ENCODE data around the gene ARL8B.
A peak's percentile ranks its signal among the peaks of the same experiment; 100 is the strongest.
"Not testable (repeated sequence)": the region's sequence is repeated elsewhere in the genome, so short reads cannot be mapped to it uniquely, and the experiment has no call there.

The ARL8B gene

DNA sequence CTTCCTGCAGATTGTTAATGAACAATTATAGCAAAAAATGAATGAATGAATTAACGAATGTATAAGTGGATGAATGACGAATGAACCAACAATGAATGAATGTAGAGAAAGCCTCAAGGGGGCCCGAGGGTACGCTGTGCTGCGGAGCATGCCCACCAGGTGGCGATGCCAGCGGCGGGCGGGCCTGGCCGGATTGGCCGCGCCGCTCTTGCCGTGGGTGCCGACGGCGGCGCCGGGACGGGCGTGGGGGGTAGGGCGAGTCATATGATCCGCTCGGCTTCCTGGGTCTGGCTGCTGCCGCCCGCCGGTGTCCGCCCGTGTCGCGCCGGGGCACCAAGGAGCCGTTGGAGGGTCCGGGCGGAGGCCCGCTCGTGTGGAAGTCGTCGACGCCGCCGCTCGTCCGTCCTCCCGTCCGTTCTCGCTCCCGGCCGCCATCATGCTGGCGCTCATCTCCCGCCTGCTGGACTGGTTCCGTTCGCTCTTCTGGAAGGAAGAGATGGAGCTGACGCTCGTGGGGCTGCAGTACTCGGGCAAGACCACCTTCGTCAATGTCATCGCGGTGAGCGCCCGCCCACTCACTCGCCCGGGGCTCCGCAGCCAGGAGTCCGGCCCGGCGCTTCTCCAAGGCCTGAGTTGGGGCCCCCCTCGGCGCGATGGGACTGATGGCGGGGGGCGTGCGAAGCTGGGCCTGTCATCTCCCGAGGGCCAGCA lies at the start of gene ARL8B:
Gene ARL8B, plus strand, starts transcription at position 263 of the 711 bp plus-strand sequence. Its CDS starts 174 bp downstream, at position 437.
- DNase-seq (ENCODE audit: low spot score) = peak; percentile 94

DNA sequence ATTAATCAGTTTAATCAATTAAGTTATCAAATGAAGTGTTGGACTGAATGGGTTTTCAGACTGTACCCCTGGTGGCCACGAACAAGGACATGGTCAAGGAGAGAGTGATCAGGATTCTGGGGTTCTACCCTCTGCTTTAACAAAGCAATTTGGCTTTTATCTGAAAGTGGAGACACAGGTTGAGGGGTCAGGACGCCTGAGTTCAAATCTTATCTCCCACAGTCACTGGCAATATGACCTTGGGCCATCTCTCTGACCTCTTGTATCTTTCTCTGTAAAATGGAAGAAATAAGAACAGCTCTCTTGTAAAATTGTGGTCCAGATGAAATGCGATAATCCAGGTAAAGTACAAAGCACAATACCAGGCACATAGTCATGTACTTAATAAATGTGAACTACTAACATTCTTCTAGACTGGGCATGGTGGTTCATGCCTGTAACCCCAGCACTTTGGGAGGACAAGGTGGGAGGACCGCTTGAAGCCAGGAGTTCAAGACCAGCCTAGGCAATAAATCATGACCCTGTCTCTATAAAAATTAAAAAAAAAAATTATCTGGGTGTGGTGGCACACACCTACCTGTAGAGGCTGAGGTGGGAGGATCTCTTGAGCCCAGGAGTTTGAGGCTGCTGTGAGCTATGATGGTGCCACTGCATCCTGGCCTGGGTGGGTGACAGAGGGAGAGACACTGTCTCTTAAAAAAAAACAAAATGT lies 48.6 kb upstream of the ARL8B start:
- DNase-seq (ENCODE audit: low spot score) = no peak

DNA sequence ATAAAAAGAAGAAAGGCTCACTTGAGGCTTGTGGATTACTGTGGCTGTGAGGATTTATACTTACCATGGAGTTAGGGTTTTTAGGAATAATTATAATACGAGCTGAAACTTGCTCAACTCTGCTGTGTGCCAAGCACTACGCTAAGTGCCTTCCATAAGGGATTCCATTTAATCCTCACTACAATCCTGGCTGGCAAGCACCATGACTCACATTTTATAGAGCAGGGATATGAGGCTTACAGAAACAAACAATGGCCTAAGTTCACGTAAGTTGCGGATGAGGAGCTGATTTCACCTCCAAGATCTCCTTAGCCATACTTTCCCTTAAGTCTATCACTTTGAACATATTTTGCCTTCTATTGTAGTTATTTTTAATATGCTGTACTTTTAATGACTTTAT lies 43.9 kb upstream of the ARL8B start:
- no peak for DNase-seq (ENCODE audit: low spot score)

DNA sequence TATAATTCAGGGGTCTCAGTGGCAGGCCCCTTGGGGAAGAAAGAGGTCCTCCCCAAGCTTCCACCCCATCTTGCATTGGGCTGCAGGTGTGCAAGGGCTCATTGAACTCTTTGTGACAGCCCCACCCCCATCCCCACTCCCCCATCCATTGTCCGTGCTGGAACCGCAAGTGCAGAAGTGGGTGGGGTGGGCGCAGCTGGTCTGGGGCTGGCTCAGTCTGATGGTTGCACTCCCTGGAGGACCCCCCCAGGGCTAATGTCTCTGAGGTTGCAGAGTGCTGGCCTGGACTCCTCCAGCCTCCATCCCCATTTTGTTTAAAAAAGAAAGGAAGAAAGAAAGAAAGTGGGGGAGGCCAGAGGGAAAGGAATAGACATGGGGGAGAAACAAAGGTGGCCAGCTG lies 42.3 kb upstream of the ARL8B start:
- no peak for DNase-seq (ENCODE audit: low spot score)

DNA sequence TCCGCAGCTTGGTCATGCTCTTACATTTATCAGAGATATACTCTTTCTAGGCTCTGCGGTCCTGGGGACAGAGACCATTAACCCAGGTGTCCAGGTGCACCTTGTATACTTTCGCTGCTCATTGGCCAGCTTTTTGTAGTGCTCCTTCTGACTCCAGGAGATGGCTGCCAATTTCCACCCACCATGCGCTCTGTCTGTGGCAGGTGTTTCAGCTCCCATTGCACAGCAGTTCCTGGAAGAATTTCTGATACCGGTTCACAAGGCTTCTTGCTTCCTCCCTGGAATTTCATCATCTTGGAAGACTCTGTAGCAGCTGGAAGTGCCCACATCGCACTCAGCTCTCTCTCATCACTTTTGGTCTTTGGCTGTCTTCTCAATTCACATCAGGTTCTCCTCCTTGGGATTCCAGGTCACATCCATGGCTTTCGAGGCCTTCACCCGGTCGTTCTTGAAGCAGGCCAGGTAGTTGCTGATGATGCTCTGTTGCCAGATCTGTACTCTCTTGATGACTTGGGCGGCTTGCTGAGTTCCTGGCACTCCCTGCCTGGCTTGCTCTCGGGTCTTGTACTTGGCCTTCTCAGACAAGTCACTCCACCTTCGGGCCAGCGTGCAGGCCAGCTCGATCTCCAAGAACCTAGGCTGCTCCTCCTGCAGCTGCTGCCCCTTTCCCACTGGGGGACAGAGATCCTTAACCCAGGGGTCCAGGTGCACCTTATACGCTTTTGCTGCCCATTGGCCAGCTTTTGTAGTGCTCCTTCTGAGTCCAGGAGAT lies 41.1 kb upstream of the ARL8B start:
- DNase-seq (ENCODE audit: low spot score) = no peak

DNA sequence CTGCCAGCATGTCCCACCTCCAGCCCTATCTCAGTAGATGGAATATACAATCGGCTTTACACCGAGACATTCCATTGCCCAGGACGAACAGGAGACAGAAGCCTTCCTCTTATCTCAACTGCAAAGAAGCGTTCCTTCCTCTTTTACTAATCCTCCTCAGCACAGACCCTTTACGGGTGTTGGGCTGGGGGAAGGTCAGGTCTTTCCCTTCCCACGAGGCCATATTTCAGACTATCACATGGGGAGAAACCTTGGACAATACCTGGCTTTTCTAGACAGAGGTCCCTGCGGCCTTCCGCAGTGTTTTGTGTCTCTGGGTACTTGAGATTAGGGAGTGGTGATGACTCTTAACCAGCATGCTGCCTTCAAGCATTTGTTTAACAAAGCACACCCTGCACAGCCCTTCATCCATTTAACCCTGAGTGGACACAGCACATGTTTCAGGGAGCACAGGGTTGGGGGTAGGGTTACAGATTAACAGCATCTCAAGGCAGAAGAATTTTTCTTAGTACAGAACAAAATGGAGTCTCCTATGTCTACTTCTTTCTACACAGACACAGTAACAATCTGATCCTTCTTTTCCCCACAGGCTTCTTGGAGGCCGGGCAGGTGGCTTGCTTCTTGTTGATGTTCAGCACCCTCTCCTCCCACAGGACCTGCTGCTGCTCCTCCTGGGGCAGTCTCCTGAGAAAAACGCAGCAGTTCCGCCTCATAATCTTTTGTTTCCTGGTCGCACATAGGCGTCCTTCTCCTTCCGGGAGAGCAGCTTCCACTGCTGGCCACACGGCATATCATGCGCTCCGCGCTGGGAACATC lies 39.9 kb upstream of the ARL8B start:
- DNase-seq (ENCODE audit: low spot score) = not testable (repeated sequence)

DNA sequence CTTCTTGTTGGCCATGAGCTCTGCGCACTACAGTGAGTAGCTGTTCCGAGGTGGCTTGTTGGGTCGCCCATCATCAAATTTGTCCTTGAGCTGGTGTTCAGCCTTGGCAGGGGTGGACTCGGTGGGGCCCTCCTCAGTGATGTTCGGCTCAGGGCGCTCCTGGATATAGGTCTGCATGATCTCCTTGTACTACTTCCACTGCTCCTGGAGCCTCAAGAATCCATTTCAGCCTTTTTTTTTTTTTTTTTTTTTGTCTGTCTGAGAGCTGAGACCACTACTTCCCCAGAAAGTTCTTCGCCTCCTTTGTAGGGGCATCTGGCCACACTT lies 39.3 kb upstream of the ARL8B start:
- no peak for DNase-seq (ENCODE audit: low spot score)

DNA sequence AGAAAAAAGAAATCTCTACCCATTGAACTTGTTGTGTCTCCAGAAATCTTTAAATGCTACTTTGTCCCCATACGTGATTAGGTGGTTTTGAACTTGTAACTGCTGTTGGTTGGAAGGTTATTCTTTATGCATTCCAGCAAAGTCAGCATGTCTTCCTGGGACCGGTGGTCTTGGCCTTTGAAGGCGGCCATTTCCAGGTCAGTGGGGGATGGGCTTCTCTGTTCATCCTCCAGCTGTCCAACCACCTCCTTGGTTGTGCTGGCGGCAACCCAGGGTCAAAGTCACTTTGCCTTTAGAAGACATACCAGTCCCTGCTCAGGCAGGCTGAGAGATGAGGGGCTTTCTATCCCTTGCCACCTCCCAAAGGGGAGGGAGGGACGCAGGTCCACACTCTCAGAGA lies 37.9 kb upstream of the ARL8B start:
- no peak for DNase-seq (ENCODE audit: low spot score)

DNA sequence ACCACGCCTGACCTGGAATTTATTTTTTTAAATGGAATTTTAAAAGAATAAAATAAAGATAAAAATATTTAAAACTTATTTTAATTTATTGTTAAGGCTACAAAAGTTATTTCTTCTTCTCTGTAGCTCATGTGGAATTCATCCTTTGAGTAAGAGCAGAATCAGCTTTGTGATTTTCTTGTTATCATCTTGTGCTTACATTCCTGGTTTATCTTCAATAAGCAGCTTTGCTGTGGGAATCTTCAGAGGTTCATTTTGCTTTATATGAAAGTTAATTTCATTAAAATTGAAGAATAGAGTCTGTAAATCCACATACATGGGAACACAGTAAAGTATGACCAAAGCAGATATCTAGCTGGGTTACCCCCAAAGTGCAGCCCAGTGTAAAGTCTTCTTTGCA lies 35.4 kb upstream of the ARL8B start:
- no peak for DNase-seq (ENCODE audit: low spot score)

DNA sequence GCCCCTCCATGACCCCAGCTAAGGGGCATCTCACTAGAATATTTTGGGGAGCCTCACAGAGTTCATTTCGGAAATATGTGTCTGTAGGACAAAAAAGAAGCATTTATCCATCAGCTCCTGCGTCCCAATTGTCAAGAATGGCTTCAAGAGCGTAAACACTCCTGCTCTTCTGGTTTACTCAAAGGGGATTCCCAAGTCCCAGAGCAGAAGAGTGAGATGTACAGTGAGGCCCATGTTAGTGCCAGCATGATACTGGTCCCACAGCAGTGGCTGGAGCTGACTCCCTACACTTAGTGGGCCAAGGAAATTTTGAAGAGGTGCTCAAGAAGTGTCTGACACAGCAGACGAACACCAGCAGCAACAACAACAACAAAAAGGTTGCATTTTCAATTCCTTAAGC lies 34.9 kb upstream of the ARL8B start:
- DNase-seq (ENCODE audit: low spot score) = no peak

DNA sequence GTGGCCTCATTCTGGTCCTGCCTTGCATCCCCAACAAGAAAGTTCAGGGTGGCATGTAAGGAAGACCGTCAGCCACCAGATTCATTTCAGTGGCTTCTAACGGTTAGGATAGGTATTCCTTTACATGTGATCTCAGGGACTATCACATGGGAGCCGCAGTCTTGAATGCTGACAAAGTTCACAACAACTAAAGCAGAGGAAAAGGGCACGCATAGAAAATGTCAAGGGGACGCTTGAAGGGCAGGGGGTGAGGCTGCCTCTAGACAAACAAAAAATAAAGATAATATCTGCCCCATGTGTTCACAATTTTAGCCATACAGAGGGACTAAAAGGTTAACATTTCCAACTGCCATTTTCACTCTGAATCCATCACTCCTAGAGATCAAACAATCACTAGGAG lies 31.9 kb upstream of the ARL8B start:
- DNase-seq (ENCODE audit: low spot score) = no peak

DNA sequence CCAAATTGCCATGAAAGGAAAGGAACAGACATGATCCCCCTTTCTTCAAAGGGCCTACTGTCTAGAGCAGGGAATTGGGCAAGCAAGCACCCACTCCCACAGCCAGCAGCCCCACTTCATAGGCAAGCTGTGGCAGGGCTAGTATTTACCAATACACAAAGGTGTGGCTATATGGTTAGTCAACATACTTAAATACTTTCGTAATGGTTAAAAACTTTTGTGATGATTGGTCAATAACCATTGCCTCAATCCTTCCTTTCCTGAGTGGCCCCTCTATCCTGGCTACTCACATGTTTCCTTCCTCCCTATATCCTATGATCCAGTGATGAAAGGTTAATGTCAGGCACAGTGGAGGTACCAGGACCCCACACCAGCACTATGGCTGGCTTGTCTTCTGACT lies 30.1 kb upstream of the ARL8B start:
- no peak for DNase-seq (ENCODE audit: low spot score)

DNA sequence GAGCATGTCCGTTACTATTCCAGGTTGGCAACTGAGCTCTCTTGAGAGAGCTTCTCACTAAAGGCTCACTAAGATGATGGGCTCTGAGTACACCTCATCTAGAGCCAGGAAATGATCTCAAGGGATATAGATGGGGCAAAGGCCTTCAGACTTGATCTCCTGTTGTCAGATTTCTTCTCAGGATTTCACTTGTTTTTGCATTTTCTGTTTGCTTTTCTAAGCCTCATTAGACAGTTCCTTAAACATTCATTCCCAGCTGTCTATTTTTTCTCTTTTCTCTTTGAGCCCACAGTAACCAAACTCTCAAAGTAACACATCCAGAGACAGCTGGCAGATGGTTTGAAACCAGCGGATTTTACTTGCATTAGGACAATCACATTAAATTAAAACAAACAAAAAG lies 28.4 kb upstream of the ARL8B start:
- DNase-seq (ENCODE audit: low spot score) = no peak

DNA sequence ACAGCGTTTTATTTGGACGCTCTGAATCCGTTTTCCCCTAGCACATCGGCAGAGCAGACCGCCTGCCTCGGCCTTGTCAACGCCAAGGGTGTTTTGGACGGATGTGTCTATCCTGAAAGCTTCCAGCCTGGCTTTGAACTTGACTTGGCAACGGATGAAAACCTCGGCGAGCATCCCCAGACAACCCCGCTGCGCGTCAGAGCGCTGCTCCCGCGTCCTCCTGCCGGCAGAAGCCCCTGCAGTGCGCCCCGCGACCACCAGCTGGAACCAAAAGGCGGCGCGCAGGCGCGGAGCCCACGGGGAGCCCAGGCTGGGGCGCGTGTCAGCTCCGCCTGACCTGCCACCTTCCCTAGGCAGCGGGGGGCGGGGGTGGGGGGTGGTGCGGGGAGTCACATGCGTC lies 26.2 kb upstream of the ARL8B start:
- DNase-seq (ENCODE audit: low spot score) = peak; percentile 79

DNA sequence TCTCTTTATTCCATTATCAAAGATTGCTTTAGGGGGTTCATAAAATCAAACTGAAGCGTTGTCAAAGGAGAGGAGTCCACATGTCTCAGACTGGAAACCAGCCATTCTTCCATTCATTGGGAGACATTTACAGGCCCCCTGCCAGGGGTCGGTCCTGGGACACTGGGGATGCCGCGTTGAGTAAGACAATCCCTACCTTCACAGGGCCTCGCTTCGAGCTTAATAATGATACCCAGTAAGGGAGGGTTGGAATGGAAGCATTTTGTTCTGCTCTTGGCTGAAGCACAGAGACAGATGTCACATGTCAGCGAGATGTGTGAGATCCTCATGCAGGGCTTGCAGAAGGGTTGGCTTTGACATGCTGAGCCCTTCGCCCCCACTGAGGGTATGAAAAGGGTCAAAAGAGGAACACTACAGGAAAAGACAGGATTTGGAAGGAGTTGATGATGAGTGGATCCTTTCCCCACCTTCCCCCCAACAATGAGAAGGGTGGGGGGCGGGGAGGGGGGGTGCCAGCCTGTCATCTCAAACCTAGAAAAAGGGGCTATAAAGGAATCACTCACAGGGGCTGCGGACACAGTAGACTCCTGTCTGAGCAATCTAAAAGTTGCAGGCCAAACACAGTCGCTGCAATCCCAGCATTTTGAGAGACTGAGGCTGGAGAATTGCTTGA lies 25.6 kb upstream of the ARL8B start:
- no peak for DNase-seq (ENCODE audit: low spot score)

DNA sequence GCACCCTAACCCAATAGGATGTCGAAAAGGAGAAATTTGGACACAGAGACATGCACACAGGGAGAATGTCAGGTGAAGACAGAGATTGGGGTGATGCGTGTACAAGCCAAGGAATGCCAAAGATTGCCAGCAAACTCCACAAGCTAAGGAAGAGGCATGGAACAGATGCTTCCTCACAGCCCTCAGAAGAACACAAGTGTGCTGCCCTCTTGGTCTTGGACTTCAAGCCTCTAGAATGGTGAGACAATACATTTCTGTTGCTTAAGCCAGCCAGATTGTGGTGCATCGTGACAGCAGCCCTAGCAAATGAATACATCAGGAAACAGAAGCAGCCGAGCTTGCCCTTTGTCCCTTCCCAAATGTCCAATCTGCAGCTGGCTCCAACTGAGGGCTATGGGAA lies 23.7 kb upstream of the ARL8B start:
- no peak for DNase-seq (ENCODE audit: low spot score)

DNA sequence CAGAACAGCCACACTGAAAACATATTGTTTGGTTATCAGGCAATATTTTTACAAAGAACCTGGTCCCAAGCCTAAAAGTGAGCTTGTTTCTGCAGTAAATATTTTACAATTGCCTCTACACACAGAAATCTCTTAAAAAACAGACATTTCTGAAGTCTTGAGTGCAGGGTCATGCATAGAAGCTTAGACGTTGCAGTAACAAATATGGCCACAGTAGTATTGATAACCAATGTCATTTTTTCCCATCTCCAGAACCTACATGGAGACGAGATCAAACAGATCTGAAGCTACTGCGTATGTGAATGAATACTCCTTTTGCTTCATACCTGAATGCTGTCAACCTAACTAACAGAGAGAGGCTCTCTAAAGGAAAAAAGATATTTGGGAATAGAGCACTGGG lies 19.6 kb upstream of the ARL8B start:
- no peak for DNase-seq (ENCODE audit: low spot score)

DNA sequence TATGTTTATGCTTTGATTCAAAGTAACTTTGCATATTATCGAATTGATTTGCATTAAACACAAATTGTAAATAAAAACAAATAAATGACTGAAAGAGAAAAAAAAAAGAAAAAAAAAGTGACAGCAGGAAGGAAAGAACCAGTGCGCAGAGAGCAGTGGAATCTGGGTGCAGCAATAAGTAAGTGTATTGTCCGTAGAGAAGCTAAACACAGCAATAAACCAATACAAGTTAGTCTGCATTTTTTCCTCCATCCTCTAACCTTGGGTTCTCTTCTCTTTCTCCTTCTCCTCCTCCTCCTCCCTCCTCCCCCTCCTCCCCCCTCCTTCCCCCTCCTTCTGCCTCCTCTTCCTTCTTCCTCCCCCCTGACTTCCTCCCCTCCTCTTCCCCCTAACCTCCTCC lies 18.3 kb upstream of the ARL8B start:
- DNase-seq (ENCODE audit: low spot score) = no peak

DNA sequence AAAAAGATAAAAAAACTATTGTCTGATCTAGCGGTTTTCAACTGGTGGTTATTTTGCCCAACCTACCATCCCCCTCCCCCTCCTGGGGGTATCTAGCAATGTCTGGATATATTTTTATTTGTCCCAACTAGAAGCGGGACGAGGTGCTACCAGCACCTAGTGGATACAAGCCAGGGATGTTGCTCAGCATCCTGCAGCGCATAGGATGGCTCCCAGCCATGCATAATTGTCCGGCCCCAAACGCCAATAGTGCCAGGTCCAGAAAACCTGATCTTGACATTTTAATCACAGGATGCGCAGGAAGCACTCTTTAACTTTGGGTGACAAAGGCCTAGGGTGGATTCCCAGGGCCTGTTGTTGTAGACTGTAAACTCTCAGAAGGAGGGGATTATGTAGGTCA lies 17.0 kb upstream of the ARL8B start:
- no peak for DNase-seq (ENCODE audit: low spot score)

DNA sequence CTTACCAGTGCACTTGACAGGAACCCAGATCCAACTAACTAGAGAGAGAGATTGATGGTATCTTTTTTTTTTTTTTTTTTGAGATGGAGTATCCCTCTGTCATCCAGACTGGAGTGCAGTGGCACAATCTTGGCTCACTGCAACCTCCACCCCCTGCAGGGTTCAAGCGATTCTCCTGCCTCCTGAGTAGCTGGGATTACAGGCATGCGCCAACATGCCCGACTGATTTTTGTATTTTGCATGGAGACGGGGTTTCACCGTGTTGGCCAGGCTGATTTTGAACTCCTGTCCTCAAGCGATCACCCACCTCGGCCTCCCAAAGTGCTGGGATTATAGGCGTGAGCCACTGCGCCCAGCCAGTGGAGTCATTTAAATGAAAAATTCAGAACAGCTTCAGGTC lies 15.7 kb upstream of the ARL8B start:
- DNase-seq (ENCODE audit: low spot score) = not testable (repeated sequence)

DNA sequence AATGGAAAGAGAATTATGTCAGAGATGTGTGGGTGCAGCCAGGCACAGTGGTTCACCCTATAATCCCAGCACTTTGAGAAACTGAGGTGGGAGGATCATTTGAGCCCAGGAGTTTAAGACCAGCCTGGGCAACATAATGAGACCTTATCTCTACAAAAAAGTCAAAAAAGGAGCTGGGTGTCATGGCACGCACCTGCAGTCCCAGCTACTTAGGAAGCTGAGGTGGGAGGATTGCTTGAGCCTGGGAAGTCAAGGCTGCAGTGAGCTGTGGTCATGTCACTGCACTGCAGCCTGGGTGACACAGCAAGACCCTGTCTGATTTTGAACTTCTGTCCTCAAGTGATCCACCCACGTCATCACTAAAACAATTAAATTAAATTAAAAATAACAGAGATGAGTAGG lies 15.2 kb upstream of the ARL8B start:
- not testable (repeated sequence) for DNase-seq (ENCODE audit: low spot score)

DNA sequence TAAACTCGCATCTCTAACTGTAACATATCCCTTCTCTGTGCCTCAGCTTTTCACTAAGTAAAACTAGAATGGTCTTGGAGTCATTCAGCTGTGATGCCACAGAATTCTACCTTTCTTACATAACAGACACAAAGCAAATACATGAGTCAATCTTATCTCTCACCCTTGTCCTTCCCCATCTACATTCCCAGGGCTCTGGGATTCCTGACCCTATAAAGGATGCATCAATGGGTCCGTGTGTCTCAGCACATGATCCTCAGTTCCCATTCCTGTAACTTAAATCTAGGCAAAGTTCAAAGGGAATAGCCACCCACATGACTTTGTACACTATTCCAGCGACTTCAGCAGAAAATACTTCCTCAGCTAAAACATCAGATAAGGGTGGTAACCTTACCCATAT lies 11.8 kb upstream of the ARL8B start:
- no peak for DNase-seq (ENCODE audit: low spot score)
